GM15510 (cell line): ENCODE data around the gene TRA2A.

Experiments used
- POLR2A ChIP-seq: IDR thresholded peaks from 3 replicates; pipeline ENCODE4 v1.6.1; 2011; ENCODE audit warnings: borderline replicate concordance; ENCODE audit not compliant: insufficient read length; ENCODE audit errors: extremely low read depth

The TRA2A gene

GRCh38 chr7:23476286-23477156, 55.3 kb downstream of the TRA2A start:
- TF ChIP-seq POLR2A = no peak

GRCh38 chr7:23475576-23475839, 56.3 kb downstream of the TRA2A start:
- no peak for TF ChIP-seq POLR2A

DNA sequence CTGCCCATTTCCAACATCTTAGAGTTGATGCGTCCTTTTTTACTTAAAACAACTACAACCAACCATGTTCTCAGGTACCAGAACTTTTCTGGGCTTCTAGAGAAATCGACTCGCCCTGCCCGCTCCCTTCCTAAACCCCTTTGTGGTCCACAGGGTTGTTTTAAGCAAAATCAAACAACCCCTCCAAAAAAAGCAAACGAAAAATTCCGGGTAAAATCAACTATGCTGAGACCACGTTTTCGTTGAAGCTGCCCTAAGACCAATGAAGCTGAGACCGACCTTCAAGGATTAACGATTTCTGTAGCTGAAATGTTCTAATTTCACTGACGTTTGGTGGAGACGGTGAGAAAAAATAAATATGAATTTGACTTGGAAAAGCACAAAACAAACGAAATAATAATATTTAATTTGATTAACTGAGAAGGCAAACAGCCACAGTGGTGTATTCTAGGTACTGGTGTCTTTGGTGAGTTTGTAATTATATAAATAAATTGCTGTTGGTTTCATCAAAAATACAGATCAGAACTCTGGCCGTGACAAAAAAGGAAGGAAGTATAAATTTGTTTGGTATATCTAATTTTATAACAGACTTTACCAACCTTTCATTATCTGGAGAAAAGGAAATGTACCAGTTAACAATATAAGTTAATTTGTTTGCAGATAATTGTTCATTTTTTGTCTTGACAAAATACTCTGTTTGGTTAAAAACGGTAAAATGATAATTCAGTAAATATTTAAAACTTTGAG, 56.8 kb downstream of the TRA2A start:
- TF ChIP-seq POLR2A = no peak

- TF ChIP-seq POLR2A = peak; percentile 89
Observed at GRCh38 chr7:23474094-23474828, 57.5 kb downstream of the TRA2A start.

DNA sequence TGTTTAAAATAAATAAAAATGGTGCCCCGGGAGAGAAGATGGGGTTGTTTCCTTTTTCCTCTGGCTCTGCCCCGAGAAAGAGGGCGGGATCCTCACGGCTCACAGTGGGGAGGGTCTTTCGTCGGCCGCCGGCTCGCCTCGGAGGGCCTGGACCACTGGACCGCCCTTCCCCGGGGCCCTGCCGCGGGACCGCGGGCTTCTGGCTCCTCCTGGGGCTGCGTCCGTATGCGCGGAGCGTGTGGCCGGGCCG, 58.0 kb downstream of the TRA2A start:
- TF ChIP-seq POLR2A = no peak

- TF ChIP-seq POLR2A = no peak
Observed at GRCh38 chr7:23472956-23473843, 58.6 kb downstream of the TRA2A start.

DNA sequence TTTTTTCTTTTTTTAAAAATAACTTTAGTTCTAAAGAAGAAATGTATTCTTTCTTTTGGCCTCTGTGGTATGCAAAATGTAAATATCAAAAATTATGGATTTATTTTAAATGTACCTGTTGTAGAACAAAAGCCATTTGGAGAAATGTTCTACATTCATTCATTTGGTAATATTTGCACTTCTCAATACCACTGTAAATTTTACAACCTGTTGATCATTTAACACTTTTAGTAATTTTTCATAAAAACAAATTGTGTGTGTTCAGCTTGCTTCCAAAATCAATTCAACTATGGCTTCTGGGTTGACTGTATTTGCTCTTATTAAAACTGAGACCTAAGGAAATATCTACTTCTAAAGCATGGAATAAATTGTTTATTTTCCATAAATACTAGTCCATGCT, 59.2 kb downstream of the TRA2A start:
- no peak for TF ChIP-seq POLR2A

- no peak for TF ChIP-seq POLR2A
Observed at GRCh38 chr7:23472046-23472445, 59.7 kb downstream of the TRA2A start.

GRCh38 chr7:23471106-23471859, 60.5 kb downstream of the TRA2A start:
- peak; percentile 64 for TF ChIP-seq POLR2A

DNA sequence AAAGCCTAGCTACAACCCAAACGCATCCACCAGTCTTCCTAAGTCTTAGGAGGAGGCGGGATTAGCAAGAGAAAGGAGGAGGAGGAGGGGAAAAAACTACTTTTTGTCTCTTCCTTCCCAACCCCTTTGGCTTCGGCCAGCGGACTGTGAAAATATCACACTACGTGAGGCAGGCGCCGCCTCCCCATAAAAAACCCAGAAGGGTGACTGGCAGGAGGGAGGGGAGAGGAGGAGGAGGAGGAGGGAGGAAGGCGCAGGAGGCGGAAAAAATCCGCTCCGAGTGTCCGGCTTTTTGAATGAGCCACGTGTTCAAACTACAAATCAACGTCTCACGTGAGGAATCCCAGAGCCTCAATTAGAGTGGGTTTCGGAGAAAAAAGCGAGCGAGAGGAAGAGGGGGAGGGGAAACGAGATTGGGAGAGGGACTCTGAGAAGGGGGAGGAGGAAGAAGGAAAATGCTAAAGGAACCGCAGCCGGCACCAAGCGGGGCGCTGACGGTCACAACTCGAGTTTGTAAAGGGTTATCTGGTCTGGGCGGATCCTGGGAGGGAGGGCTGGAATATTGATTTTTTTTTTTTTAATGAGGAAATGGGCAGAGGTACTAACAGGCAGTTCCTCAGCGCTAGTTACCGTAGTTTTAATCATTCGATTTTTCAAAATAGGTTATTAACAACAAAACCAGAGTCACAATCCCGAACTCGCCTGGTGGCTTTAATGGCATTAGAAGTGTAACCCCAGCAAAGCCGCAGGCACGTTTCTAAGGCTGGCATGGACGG, 61.3 kb downstream of the TRA2A start, which contains the start of gene IGF2BP3:
IGF2BP3 (minus strand) TSS at position 162 of the 776 bp plus-strand sequence. CDS start 381 bp downstream, outside the sequence.
- TF ChIP-seq POLR2A = peak; percentile 58

DNA sequence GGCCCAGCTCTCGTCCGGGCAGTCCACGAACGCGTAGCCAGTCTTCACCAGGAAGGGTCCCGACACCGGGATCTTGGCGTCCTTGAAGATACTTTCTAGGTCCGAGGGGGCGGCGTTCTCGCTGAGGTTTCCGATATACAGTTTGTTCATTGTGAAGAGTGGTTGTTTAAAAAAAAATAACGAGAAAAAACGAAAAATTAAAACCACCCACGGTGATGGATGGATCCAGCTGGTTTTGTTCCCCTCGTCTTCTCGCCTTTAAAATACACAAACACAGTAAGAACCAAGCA, 61.9 kb downstream of the TRA2A start:
- TF ChIP-seq POLR2A = no peak

GRCh38 chr7:23469150-23469960, 62.4 kb downstream of the TRA2A start:
- peak; percentile 51 for TF ChIP-seq POLR2A
